HCT116 (cell line): Measurements from ENCODE around the gene AP3D1. TPM values are rescaled to one million over a fixed set of nuclear protein-coding genes. Genes with fewer than 3 reads are reported as not detected.

Source experiments
- ATAC-seq: fragments of 200-7000 bp; cut with Tn5 transposase; 2 replicates; pipeline ENCODE4 v1.9.1; 2020; ENCODE audit warnings: mild to moderate bottlenecking, moderate library complexity
- BruUV-seq: library from RNA; stranded (reverse); fragments of 400-500 nt; replicated peaks from 2 replicates; lab custom pipeline; 2021; lab: Mats Ljungman, UMichigan
- CTCF ChIA-PET: fragments of 300-600 bp; sonication (Branson Sonifier 250); formaldehyde crosslinking; loops from one replicate; lab custom pipeline; 2021; ENCODE audit warnings: antibody characterized with exemption; lab: Charles Lee
- POLR2A ChIA-PET: fragments of 300-600, 350-600 bp; sonication (Branson Sonifier 250); formaldehyde crosslinking; loops from one replicate; lab custom pipeline; 2021; ENCODE audit warnings: antibody characterized with exemption; lab: Charles Lee
- RAD21 ChIA-PET, 2 experiments: fragments of 300-600 bp; sonication (Branson Sonifier 250); formaldehyde crosslinking; loops; one replicate each; lab custom pipeline; 2023; ENCODE audit warnings: low total read pairs in 2 of 2; ENCODE audit not compliant: uncharacterized antibody in 2 of 2, unreplicated experiment in 2 of 2, low non-redundant PET in 1 of 2; lab: Charles Lee
- DNase-seq: peaks from one replicate; pipeline ENCODE4 v3.0.0-alpha.2; 2010; ENCODE audit warnings: low read depth, low spot score
- H2AFZ ChIP-seq: fragments of 200-600 bp; shearing (Covaris generic), sonication (generic); 2 replicates; pipeline ENCODE4 v1.6.1; 2017; ENCODE audit warnings: low read depth, mixed run types, mixed read lengths, antibody characterized with exemption, low read length; ENCODE audit not compliant: poor library complexity, severe bottlenecking
- H3K27ac ChIP-seq: 2 replicates; pipeline ENCODE4 v1.5.1; 2012; ENCODE audit warnings: low read depth, low read length
- H3K27me3 ChIP-seq: fragments of 200-600 bp; sonication (generic); 2 replicates; pipeline ENCODE4 v1.6.1; 2016; ENCODE audit warnings: mixed run types, low read length, mixed read lengths; ENCODE audit not compliant: insufficient read depth
- H3K36me3 ChIP-seq, 2 experiments: fragments of 200-500 bp in 1 of 2; fragments of 200-600 bp in 1 of 2; sonication (Bioruptor generic) in 1 of 2; sonication (generic) in 1 of 2; 2 replicates each; pipeline versions ENCODE4 v1.5.1 to v1.6.1; 2014 to 2016; ENCODE audit warnings: low read length in 2 of 2, inconsistent platforms in 1 of 2, mixed read lengths in 1 of 2, mixed run types in 1 of 2; ENCODE audit not compliant: insufficient read depth in 2 of 2, control insufficient read depth in 1 of 2
- H3K4me1 ChIP-seq, 2 experiments: fragments of 200-600 bp in 1 of 2; sonication (generic) in 1 of 2; 2 replicates each; pipeline versions ENCODE4 v1.5.1 to v1.6.1; 2012 to 2017; ENCODE audit warnings: low read length in 2 of 2, inconsistent platforms in 1 of 2, mild to moderate bottlenecking in 1 of 2, mixed read lengths in 1 of 2, mixed run types in 1 of 2, moderate library complexity in 1 of 2; ENCODE audit not compliant: insufficient read depth in 2 of 2, control insufficient read depth in 1 of 2
- H3K4me2 ChIP-seq: fragments of 200-600 bp; sonication (generic); 2 replicates; pipeline ENCODE4 v1.6.1; 2017; ENCODE audit warnings: mixed run types, low read length, mixed read lengths
- H3K4me3 ChIP-seq, 2 experiments: fragments of 200-600 bp in 1 of 2; sonication (generic) in 1 of 2; replicated peaks in 1 of 2; 2 replicates each; pipeline ENCODE4 v1.5.1; 2011 to 2016; ENCODE audit warnings: low read length in 2 of 2, control low read depth in 1 of 2, low read depth in 1 of 2, mild to moderate bottlenecking in 1 of 2, mixed read lengths in 1 of 2, mixed run types in 1 of 2
- H3K79me2 ChIP-seq: fragments of 200-600 bp; sonication (generic); 2 replicates; pipeline ENCODE4 v1.6.1; 2017; ENCODE audit warnings: mild to moderate bottlenecking, mixed run types, low read length, moderate library complexity, mixed read lengths; ENCODE audit not compliant: insufficient read depth
- H3K9ac ChIP-seq: fragments of 200-600 bp; sonication (generic); 2 replicates; pipeline ENCODE4 v1.6.1; 2016; ENCODE audit warnings: low read length, mixed read lengths
- H3K9me2 ChIP-seq: fragments of 200-600 bp; sonication (generic), shearing (Covaris generic); 2 replicates; pipeline ENCODE4 v1.6.1; 2017; ENCODE audit warnings: mixed run types, mild to moderate bottlenecking, moderate library complexity; ENCODE audit not compliant: insufficient read depth
- H3K9me3 ChIP-seq, 2 experiments: fragments of 200-500 bp in 1 of 2; fragments of 200-600 bp in 1 of 2; sonication (Bioruptor generic) in 1 of 2; sonication (generic) in 1 of 2; 2 replicates each; pipeline ENCODE4 v1.6.1; 2014 to 2017; ENCODE audit warnings: low read length in 2 of 2, mixed read lengths in 2 of 2, inconsistent platforms in 1 of 2, low read depth in 1 of 2, mild to moderate bottlenecking in 1 of 2, mixed run types in 1 of 2, moderate library complexity in 1 of 2; ENCODE audit not compliant: control insufficient read depth in 1 of 2, insufficient read depth in 1 of 2
- H4K20me1 ChIP-seq: fragments of 200-600 bp; sonication (generic), shearing (Covaris generic); 2 replicates; pipeline ENCODE4 v1.6.1; 2017; ENCODE audit warnings: mixed run types, mild to moderate bottlenecking, moderate library complexity; ENCODE audit not compliant: insufficient read depth
- ATF3 ChIP-seq: IDR thresholded peaks from 2 replicates; pipeline ENCODE4 v1.6.1; 2012
- CBX3 ChIP-seq: IDR thresholded peaks from 2 replicates; pipeline ENCODE4 v1.6.1; 2012; ENCODE audit warnings: low read depth
- CEBPB ChIP-seq: IDR thresholded peaks from 2 replicates; pipeline ENCODE4 v1.6.1; 2012; ENCODE audit warnings: low read depth
- CTCF ChIP-seq, 3 experiments: fragments of 200-600 bp in 1 of 3; sonication (generic) in 1 of 3; IDR thresholded peaks in 2 of 3; conservative IDR thresholded peaks in 1 of 3; 2 replicates each; pipeline ENCODE4 v1.5.1; 2012 to 2017; ENCODE audit warnings: low read depth in 2 of 3, low read length in 2 of 3, antibody characterized with exemption in 1 of 3, borderline replicate concordance in 1 of 3, control low read depth in 1 of 3, mild to moderate bottlenecking in 1 of 3, mixed read lengths in 1 of 3, mixed run types in 1 of 3, moderate library complexity in 1 of 3; ENCODE audit not compliant: insufficient read depth in 1 of 3
- EZH2 ChIP-seq: fragments of 200-600 bp; sonication (generic); IDR thresholded peaks from 2 replicates; pipeline ENCODE4 v1.6.1; 2017; ENCODE audit warnings: antibody characterized with exemption, mixed run types
- JUND ChIP-seq: IDR thresholded peaks from 2 replicates; pipeline ENCODE4 v1.6.1; 2012
- POLR2A ChIP-seq: IDR thresholded peaks from 2 replicates; pipeline ENCODE4 v1.7.0; 2011; ENCODE audit warnings: borderline replicate concordance; ENCODE audit not compliant: insufficient read depth, insufficient read length; ENCODE audit errors: extremely low read depth
- POLR2AphosphoS5 ChIP-seq: IDR thresholded peaks from 2 replicates; pipeline ENCODE4 v1.6.1; 2011; ENCODE audit warnings: mild to moderate bottlenecking, low read depth, low read length, moderate library complexity
- REST ChIP-seq: IDR thresholded peaks from 2 replicates; pipeline ENCODE4 v1.6.1; 2012; ENCODE audit warnings: low read depth
- intact Hi-C: fragments of 100-400 bp; cut with micrococcal nuclease; formaldehyde crosslinking; loops from 2 replicates; pipeline ENCODE4 v1.10.0; 2022
- total RNA-seq: library from RNA; stranded (reverse); gene quantifications from one replicate; pipeline ENCODE4 v1.2.1, GENCODE V29; 2021; ENCODE audit not compliant: unreplicated experiment

Gene AP3D1
- total RNA-seq, 1 experiment from 2014 or later: 137 TPM

GRCh38 chr19:2180881-2181632 is 29.7 kb upstream of the AP3D1 start:
- Histone ChIP-seq H3K27ac (no peak overlapping the region; the same call in 1 of the 2 replicates), H3K27me3 (no peaks in the 10 kb centered on the region), H4K20me1 (peaks cover 8% of the 10 kb centered on the region; the same call in 1 of the 2 replicates), H3K9me2 (no peaks in the 10 kb centered on the region), H3K4me1 (peaks cover 0 to 15% of the 10 kb centered on the region in 2 experiments; a peak in 3 of 4 replicates), H3K4me3 (no peak overlapping the region), H2AFZ (no peak overlapping the region), H3K36me3 (peaks cover 14 to 25% of the 10 kb centered on the region in 2 experiments; a peak in 3 of 4 replicates), H3K9me3 (no peaks in the 10 kb centered on the region), H3K9ac (no peak overlapping the region), H3K4me2 (no peak overlapping the region), H3K79me2 (peaks cover 99% of the 10 kb centered on the region)
- CTCF ChIA-PET: no interaction called here
- POLR2A ChIA-PET: no interaction called here
- DNase-seq (no peak), ATAC-seq (no peak)
- BruUV-seq: no TSS peak
- RAD21 ChIA-PET: no interaction called here
- intact Hi-C loops: no loop called here
- TF ChIP-seq JUND: no peak
- TF ChIP-seq CTCF (IDR thresholded peaks at IDR 0.05 in 2 of 3, conservative IDR thresholded peaks at IDR 0.05 in 1 of 3; ENCODE audit: borderline replicate concordance in 1 of 3, insufficient read depth in 1 of 3, low read depth in 2 of 3, low read length in 2 of 3): no peak
- TF ChIP-seq CEBPB: no peak
- no peak for TF ChIP-seq CBX3

GRCh38 chr19:2180114-2180513 is 28.7 kb upstream of the AP3D1 start:
- H3K27me3 ChIP-seq: no peaks in the 10 kb centered on the region
- intact Hi-C loops: no loop called here
- ChIA-PET CTCF (no interaction called here), RAD21 (no interaction called here), POLR2A (no interaction called here)
- no peak overlapping the region for H3K27ac ChIP-seq
- no peak for ATAC-seq
- H3K9me3 ChIP-seq: no peaks in the 10 kb centered on the region
- H3K4me1 ChIP-seq: peaks cover 0 to 24% of the 10 kb centered on the region in 2 experiments; a peak in 3 of 4 replicates
- H3K79me2 ChIP-seq: peaks cover 99% of the 10 kb centered on the region
- no peak overlapping the region for H2AFZ ChIP-seq
- BruUV-seq: no TSS peak
- peaks cover 10 to 18% of the 10 kb centered on the region in 2 experiments; a peak in 3 of 4 replicates for H3K36me3 ChIP-seq
- H3K4me3 ChIP-seq: no peak overlapping the region
- H3K4me2 ChIP-seq: no peak overlapping the region
- no peak overlapping the region for H3K9ac ChIP-seq
- H4K20me1 ChIP-seq: peaks cover 9% of the 10 kb centered on the region; the same call in 1 of the 2 replicates
- no peaks in the 10 kb centered on the region for H3K9me2 ChIP-seq
- no peak for DNase-seq
- no peak for TF ChIP-seq ATF3
- no peak for TF ChIP-seq POLR2AphosphoS5
- no peak for TF ChIP-seq CTCF (IDR thresholded peaks at IDR 0.05 in 2 of 3, conservative IDR thresholded peaks at IDR 0.05 in 1 of 3; ENCODE audit: borderline replicate concordance in 1 of 3, insufficient read depth in 1 of 3, low read depth in 2 of 3, low read length in 2 of 3)
- no peak for TF ChIP-seq EZH2
- TF ChIP-seq REST: no peak
- no peak for TF ChIP-seq POLR2A
